Naive thymus-derived CD4-positive, alpha-beta T cell (primary cell): ENCODE results near the gene OR4C5. TPM values are rescaled to one million over a fixed set of nuclear protein-coding genes. Genes with fewer than 3 reads are reported as not detected.
"Not testable (repeated sequence)": the region's sequence is repeated elsewhere in the genome, so short reads cannot be mapped to it uniquely, and the experiment has no call there.

Experiments
- ATAC-seq: fragments of 150-1000 bp; cut with Tn5 transposase; 2 replicates; pipeline ENCODE4 v1.10.0; 2021; ENCODE audit warnings: mild to moderate bottlenecking, moderate library complexity
- CTCF ChIA-PET: fragments of 350-600 bp; sonication (Branson Sonifier 250); formaldehyde crosslinking; loops from one replicate; lab custom pipeline; 2021; ENCODE audit warnings: antibody characterized with exemption; lab: Charles Lee
- POLR2A ChIA-PET: fragments of 350-600 bp; sonication (Branson Sonifier 250); formaldehyde crosslinking; loops from one replicate; lab custom pipeline; 2021; ENCODE audit warnings: antibody characterized with exemption, inconsistent platforms; lab: Charles Lee
- DNase-seq, 9 donors: peaks; one replicate each; pipeline versions ENCODE4 v3.0.0 to v3.0.0-alpha.2; 2020 to 2022; ENCODE audit warnings: mixed read lengths in 1 of 9
- H3K27ac ChIP-seq: one replicate; pipeline ENCODE4 v1.7.0; 2013; ENCODE audit warnings: mild to moderate bottlenecking, low read depth, low read length, moderate library complexity
- H3K27me3 ChIP-seq, 2 donors: one replicate each; pipeline ENCODE4 v1.7.0; 2013; ENCODE audit warnings: low read length in 2 of 2, mild to moderate bottlenecking in 2 of 2, moderate library complexity in 2 of 2; ENCODE audit not compliant: control insufficient read depth in 2 of 2, insufficient read depth in 2 of 2
- H3K36me3 ChIP-seq, 3 experiments: 1 replicate in 2 of 3; 2 replicates in 1 of 3; pipeline ENCODE4 v1.7.0; 2013; ENCODE audit warnings: low read length in 3 of 3, mild to moderate bottlenecking in 3 of 3, moderate library complexity in 1 of 3; ENCODE audit not compliant: insufficient read depth in 3 of 3, control insufficient read depth in 2 of 3
- H3K4me1 ChIP-seq, 2 donors: one replicate each; pipeline ENCODE4 v1.7.0; 2013; ENCODE audit warnings: low read length in 2 of 2, mild to moderate bottlenecking in 2 of 2, moderate library complexity in 1 of 2; ENCODE audit not compliant: control insufficient read depth in 2 of 2, insufficient read depth in 2 of 2
- H3K4me3 ChIP-seq: 2 replicates; pipeline ENCODE4 v1.7.0; 2013; ENCODE audit warnings: mild to moderate bottlenecking, low read length
- H3K9me3 ChIP-seq, 3 experiments: 1 replicate in 2 of 3; 2 replicates in 1 of 3; pipeline ENCODE4 v1.7.0; 2013; ENCODE audit warnings: low read length in 3 of 3; ENCODE audit not compliant: control insufficient read depth in 2 of 3
- H3K27ac Mint-ChIP-seq, 9 donors: one replicate each; pipeline ENCODE4 v1.8.0; 2020 to 2022; ENCODE audit warnings: mixed read lengths in 9 of 9, mild to moderate bottlenecking in 8 of 9, moderate library complexity in 5 of 9, inconsistent platforms in 2 of 9
- H3K27me3 Mint-ChIP-seq, 5 donors: one replicate each; pipeline ENCODE4 v1.8.0; 2021 to 2022; ENCODE audit warnings: mixed read lengths in 5 of 5, mild to moderate bottlenecking in 1 of 5
- H3K36me3 Mint-ChIP-seq, 5 donors: one replicate each; pipeline ENCODE4 v1.8.0; 2020 to 2022; ENCODE audit warnings: mixed read lengths in 5 of 5, mild to moderate bottlenecking in 3 of 5, inconsistent platforms in 1 of 5
- H3K4me1 Mint-ChIP-seq, 7 donors: one replicate each; pipeline ENCODE4 v1.8.0; 2020 to 2022; ENCODE audit warnings: mixed read lengths in 7 of 7, mild to moderate bottlenecking in 3 of 7, inconsistent platforms in 1 of 7
- H3K4me3 Mint-ChIP-seq, 10 donors: one replicate each; pipeline ENCODE4 v1.8.0; 2020 to 2022; ENCODE audit warnings: mild to moderate bottlenecking in 10 of 10, mixed read lengths in 10 of 10, moderate library complexity in 6 of 10, inconsistent platforms in 2 of 10
- H3K9me3 Mint-ChIP-seq, 11 donors: one replicate each; pipeline ENCODE4 v1.8.0; 2020 to 2022; ENCODE audit warnings: mixed read lengths in 11 of 11, mild to moderate bottlenecking in 4 of 11, inconsistent platforms in 1 of 11, moderate library complexity in 1 of 11
- intact Hi-C, 2 donors: fragments of 100-400 bp; cut with micrococcal nuclease; formaldehyde crosslinking; loops; one replicate each; pipeline ENCODE4 v1.15.1; 2023
- polyA plus RNA-seq, 2 donors: library from polyadenylated mRNA; unstranded; fragments of 300-500 nt; fragmentation: Illumina TruSeq; gene quantifications; one replicate each; pipeline ENCODE4 v1.2.3, GENCODE V29; 2021
- total RNA-seq, 6 experiments: library from RNA in 5 of 6; stranded (reverse) in 5 of 6; gene quantifications; 1 replicate in 5 of 6; 2 replicates in 1 of 6; pipeline ENCODE4 v1.2.3 and lab custom pipeline; 2021 to 2026

OR4C5 gene
- not detected for total RNA-seq
- polyA plus RNA-seq, result not detected
- total RNA-seq (lab: John Stamatoyannopoulos, UW), result not detected

DNA sequence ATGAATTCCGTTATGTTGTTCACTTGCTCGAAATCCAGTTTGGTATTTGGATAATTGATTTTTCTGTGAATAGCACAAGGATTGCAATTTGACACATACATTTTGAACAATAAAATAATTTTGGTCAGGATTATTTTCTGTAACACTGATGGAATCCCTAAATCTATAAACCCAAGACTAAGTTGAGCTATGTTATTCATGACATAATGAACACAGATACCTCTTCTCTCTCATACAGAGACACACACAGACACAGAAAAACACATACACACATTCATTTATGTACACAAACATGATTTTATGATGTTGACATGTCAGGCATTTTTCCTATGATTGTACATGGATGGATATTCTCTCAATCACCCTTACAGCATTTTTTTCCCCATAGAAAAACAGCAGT lies at the start of gene OR4C5:
TSS of gene OR4C5 (minus strand) at position 101 of the 400 bp plus-strand sequence. CDS start at position 101, 0 bp downstream.
- no peaks in the 10 kb centered on the region for H3K36me3 ChIP-seq
- no peak within 1 kb of the TSS for H3K4me3 ChIP-seq
- H3K4me1 ChIP-seq, result no peaks in the 10 kb centered on the region
- H3K9me3 ChIP-seq, result no peaks in the 10 kb centered on the region
- ATAC-seq (no peak), DNase-seq (no peak)
- Mint-ChIP-seq H3K27ac (no peak within 1 kb of the TSS), H3K27me3 (peaks cover 0 to 12% (median 0%) of the 10 kb centered on the region in 5 donors), H3K4me1 (no peaks in the 10 kb centered on the region), H3K36me3 (peaks cover 0 to 4% (median 0%) of the 10 kb centered on the region in 5 donors), H3K9me3 (peaks cover 0 to 10% (median 0%) of the 10 kb centered on the region in 11 donors), H3K4me3 (no peak within 1 kb of the TSS)
- ChIA-PET CTCF (no interaction called here), POLR2A (no interaction called here)
- intact Hi-C loops, result no loop called here
- H3K27me3 ChIP-seq, result no peaks in the 10 kb centered on the region
- no peak within 1 kb of the TSS for H3K27ac ChIP-seq

DNA sequence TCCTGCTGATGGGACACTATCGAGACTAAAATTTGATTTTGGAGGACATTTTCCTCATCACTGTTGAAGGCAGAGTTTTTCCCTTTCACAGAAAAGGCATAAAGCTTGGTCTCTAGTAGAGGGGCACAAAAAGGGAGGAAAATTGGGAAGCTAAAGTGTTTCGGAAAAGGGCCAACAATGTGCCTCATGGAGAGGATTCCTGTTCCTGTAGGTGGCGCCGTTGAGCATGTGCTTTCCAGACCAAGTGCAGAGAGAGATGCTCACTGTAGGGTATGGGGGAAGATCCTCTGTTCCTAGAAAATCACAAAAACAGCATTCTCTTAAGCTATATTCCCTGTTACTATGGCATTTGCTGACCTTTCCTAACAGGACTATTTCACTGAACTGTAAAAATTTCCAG lies 18.4 kb upstream of the OR4C5 start:
- Histone ChIP-seq H3K27ac (no peak overlapping the region), H3K4me3 (no peak overlapping the region), H3K4me1 (no peaks in the 10 kb centered on the region), H3K36me3 (no peaks in the 10 kb centered on the region), H3K27me3 (no peaks in the 10 kb centered on the region), H3K9me3 (peaks cover 0 to 8% (median 0%) of the 10 kb centered on the region in 3 experiments)
- Mint-ChIP-seq H3K4me3 (no peak overlapping the region), H3K27me3 (peaks cover 0 to 5% (median 3%) of the 10 kb centered on the region in 5 donors), H3K27ac (no peak overlapping the region), H3K36me3 (peaks cover 0 to 11% (median 1%) of the 10 kb centered on the region in 5 donors), H3K9me3 (peaks cover 6 to 85% (median 17%) of the 10 kb centered on the region in 11 donors), H3K4me1 (no peaks in the 10 kb centered on the region)
- ChIA-PET CTCF (no interaction called here), POLR2A (no interaction called here)
- intact Hi-C loops, result no loop called here
- ATAC-seq (no peak), DNase-seq (no peak)

DNA sequence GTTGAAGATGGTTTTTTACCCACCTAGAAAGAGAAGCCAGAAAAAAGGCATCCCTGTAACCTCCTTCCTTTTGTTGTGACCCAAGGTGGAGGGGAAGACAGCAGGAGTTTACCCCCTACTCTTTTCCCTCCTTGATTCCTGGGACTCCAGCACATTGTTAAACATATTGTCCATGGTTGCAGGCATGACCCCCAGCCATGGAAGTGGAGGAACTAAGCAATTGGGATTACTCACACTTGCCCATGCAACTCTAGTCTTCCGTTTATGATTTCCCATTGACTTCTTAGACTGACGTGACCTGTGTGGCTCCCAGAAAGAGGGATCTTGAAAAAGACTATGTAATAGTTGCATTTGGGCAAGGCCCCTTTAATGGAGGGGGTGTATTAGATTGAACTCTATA lies 17.9 kb upstream of the OR4C5 start:
- H3K9me3 ChIP-seq, result peaks cover 0 to 12% (median 0%) of the 10 kb centered on the region in 3 experiments
- ATAC-seq, intact Hi-C loops, H3K4me1 ChIP-seq, H3K4me1 Mint-ChIP-seq, H3K4me3 Mint-ChIP-seq, DNase-seq, POLR2A ChIA-PET, H3K4me3 ChIP-seq, H3K27ac ChIP-seq, H3K27me3 ChIP-seq, H3K36me3 ChIP-seq, CTCF ChIA-PET, H3K27me3 Mint-ChIP-seq, H3K27ac Mint-ChIP-seq: not testable (repeated sequence)
- H3K36me3 Mint-ChIP-seq, result peaks cover 0 to 11% (median 0%) of the 10 kb centered on the region in 5 donors
- peaks cover 5 to 85% (median 19%) of the 10 kb centered on the region in 11 donors for H3K9me3 Mint-ChIP-seq

DNA sequence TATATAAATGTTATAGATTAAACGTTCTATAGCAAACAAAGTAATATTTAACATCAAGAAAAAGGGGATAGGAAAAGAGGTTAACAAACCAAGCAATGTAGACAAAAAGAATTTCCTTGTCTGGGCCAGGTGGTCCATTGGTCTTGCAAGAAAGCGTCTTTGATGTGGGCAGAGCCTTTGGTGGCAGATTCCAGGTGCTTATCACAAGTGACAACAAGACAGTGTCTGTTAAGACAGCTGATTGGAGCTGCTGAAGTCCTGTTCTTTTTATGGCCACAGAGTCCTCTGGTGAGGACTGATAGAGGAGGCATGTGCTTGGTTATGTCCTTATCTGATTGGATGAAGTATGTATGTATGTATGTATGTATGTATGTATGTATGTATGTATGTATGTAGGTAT lies 5.0 kb downstream of the OR4C5 start:
- H3K4me3 ChIP-seq, H3K4me1 Mint-ChIP-seq, H3K36me3 Mint-ChIP-seq, DNase-seq, CTCF ChIA-PET, H3K27ac Mint-ChIP-seq, H3K9me3 ChIP-seq, ATAC-seq, H3K4me1 ChIP-seq, intact Hi-C loops, H3K4me3 Mint-ChIP-seq, H3K27me3 ChIP-seq, POLR2A ChIA-PET, H3K27ac ChIP-seq, H3K36me3 ChIP-seq: not testable (repeated sequence)
- Mint-ChIP-seq H3K9me3 (peaks cover 2 to 36% (median 11%) of the 10 kb centered on the region in 11 donors), H3K27me3 (peaks cover 0 to 15% (median 7%) of the 10 kb centered on the region in 5 donors)

DNA sequence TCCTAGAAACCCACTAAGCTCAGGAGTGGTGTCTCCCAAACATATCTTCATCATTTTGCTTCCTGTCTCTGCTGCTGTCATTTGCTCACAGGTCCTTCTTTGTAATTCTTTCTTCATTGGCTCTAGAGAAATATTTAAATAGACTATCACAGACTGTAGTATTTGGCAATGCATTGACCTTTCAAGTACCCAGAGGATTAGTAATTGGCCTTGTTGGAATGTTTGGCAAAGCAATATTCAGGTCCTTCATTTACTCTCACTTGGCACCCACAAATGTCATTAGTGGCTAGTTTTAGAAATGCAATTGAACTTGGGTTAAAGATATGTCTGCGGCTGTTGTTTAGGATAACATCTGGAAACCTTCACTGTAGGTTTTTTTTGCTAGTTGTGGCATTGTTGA lies 11.6 kb downstream of the OR4C5 start:
- H3K27me3 Mint-ChIP-seq, result peaks cover 0 to 15% (median 7%) of the 10 kb centered on the region in 5 donors
- no peak overlapping the region for H3K4me3 ChIP-seq

DNA sequence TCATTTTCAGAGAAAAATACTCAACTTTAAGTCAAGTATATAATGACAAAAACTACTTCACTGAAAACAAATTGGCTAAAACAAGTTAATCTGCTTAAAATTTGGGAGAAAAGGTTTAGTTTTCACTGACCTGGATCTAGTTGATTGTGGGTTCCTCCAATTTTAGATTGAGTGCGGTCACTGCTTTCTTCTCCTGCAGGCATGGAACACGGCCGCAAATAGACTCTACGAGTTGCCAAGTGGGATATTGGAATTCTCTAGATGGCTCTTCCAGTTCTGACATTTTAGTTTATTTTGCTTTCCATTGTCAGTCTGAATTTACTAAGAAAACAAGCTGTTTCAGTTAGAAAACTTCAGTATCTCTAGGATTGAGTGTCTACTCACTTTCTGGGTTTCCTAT lies 12.3 kb downstream of the OR4C5 start:
- Histone ChIP-seq H3K36me3 (no peaks in the 10 kb centered on the region), H3K4me1 (no peaks in the 10 kb centered on the region), H3K27me3 (no peaks in the 10 kb centered on the region), H3K9me3 (no peaks in the 10 kb centered on the region), H3K4me3 (no peak overlapping the region), H3K27ac (no peak overlapping the region)
- H3K9me3 Mint-ChIP-seq, result peaks cover 1 to 38% (median 16%) of the 10 kb centered on the region in 11 donors
- intact Hi-C loops, result no loop called here
- H3K36me3 Mint-ChIP-seq, result no peaks in the 10 kb centered on the region
- POLR2A ChIA-PET, result no interaction called here
- H3K4me1 Mint-ChIP-seq, result no peaks in the 10 kb centered on the region
- CTCF ChIA-PET, result no interaction called here
- peaks cover 2 to 10% (median 6%) of the 10 kb centered on the region in 5 donors for H3K27me3 Mint-ChIP-seq
- no peak for DNase-seq
- no peak overlapping the region for H3K4me3 Mint-ChIP-seq
- no peak for ATAC-seq
- H3K27ac Mint-ChIP-seq, result no peak overlapping the region

More for the DNA sequence above, 11.6 kb downstream of the OR4C5 start:
- DNase-seq (no peak), ATAC-seq (no peak)
- H3K27me3 ChIP-seq, result no peaks in the 10 kb centered on the region
- no peaks in the 10 kb centered on the region for H3K36me3 Mint-ChIP-seq
- peaks cover 4 to 32% (median 20%) of the 10 kb centered on the region in 11 donors for H3K9me3 Mint-ChIP-seq
- intact Hi-C loops, result no loop called here
- no peak overlapping the region for H3K27ac Mint-ChIP-seq
- H3K4me1 ChIP-seq, result no peaks in the 10 kb centered on the region
- H3K36me3 ChIP-seq, result no peaks in the 10 kb centered on the region
- H3K4me1 Mint-ChIP-seq, result no peaks in the 10 kb centered on the region
- H3K4me3 Mint-ChIP-seq, result no peak overlapping the region
- no peaks in the 10 kb centered on the region for H3K9me3 ChIP-seq
- CTCF ChIA-PET, result no interaction called here
- no peak overlapping the region for H3K27ac ChIP-seq
- POLR2A ChIA-PET, result no interaction called here

DNA sequence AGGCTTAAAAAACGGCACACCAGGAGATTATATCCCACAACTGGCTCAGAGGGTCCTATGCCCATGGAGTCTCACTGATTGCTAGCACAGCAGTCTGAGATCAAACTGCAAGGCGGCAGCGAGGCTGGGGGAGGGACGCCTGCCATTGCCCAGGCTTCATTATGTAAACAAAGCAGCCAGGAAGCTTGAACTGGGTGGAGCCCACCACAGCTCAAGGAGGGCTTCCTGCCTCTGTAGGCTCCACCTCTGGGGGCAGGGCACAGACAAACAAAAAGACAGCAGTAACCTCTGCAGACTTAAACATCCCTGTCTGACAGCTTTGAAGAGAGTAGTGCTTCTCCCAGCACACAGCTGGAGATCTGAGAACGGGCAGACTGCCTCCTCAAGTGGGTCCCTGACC lies 20.0 kb downstream of the OR4C5 start:
- intact Hi-C loops, H3K27ac ChIP-seq, H3K27me3 ChIP-seq, CTCF ChIA-PET, H3K4me3 ChIP-seq, POLR2A ChIA-PET, H3K36me3 ChIP-seq, ATAC-seq, H3K9me3 ChIP-seq: not testable (repeated sequence)
- Mint-ChIP-seq H3K27ac (peak overlapping the region in 5 of 9 donors; percentile 9 to 61 (median 38)), H3K4me3 (peak overlapping the region in 5 of 10 donors; percentile 1 to 62 (median 39)), H3K27me3 (peaks cover 0 to 12% (median 3%) of the 10 kb centered on the region in 5 donors), H3K4me1 (peaks cover 11 to 30% (median 28%) of the 10 kb centered on the region in 7 donors), H3K9me3 (peaks cover 4 to 66% (median 33%) of the 10 kb centered on the region in 11 donors), H3K36me3 (peaks cover 4 to 20% (median 8%) of the 10 kb centered on the region in 5 donors)
- DNase-seq, result peak in 3 of 9 donors; percentile 9 to 25 (median 12)
- peaks cover 8 to 14% of the 10 kb centered on the region in 2 donors for H3K4me1 ChIP-seq
